Urothelium cell line (cell line): ENCODE results near the gene TRAF2.

Experiments used
- DNase-seq: peaks from one replicate; pipeline ENCODE4 v3.0.0; 2011; ENCODE audit warnings: low spot score, mixed read lengths
- FAIRE-seq: peaks from 2 replicates; lab custom pipeline; 2011; peaks lifted over from hg19 to GRCh38; lab: Jason Lieb, UNC

Gene TRAF2

DNA sequence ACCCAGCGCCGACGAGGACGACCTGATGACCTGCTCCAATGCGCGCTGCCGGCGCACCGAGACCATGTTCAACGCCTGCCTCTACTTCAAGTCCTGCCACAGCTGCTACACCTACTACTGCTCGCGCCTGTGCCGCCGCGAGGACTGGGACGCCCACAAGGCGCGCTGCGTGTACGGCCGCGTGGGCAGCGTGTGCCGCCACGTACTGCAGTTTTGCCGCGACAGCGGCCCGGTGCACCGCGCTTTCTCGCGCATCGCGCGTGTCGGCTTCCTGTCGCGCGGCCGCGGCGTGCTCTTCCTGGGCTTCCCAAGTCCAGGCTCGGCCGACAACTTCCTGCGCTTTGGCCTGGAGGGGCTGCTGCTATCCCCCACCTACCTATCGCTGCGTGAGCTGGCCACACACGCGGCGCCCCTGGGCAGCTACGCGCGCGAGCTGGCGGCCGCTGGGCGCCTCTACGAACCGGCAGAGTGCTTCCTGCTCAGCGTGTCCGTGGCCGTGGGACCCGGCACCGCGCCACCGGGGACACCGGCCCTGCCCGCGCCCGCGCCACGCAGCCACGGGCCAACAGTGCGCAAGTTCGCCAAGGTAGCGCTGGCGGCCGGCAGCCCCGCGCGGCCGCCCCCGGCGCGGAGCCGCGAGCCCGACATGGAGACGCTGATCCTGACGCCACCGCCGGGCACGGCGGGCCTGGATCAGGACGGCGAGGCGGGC, 39.8 kb upstream of the TRAF2 start:
- no peak for FAIRE-seq
- no peak for DNase-seq

DNA sequence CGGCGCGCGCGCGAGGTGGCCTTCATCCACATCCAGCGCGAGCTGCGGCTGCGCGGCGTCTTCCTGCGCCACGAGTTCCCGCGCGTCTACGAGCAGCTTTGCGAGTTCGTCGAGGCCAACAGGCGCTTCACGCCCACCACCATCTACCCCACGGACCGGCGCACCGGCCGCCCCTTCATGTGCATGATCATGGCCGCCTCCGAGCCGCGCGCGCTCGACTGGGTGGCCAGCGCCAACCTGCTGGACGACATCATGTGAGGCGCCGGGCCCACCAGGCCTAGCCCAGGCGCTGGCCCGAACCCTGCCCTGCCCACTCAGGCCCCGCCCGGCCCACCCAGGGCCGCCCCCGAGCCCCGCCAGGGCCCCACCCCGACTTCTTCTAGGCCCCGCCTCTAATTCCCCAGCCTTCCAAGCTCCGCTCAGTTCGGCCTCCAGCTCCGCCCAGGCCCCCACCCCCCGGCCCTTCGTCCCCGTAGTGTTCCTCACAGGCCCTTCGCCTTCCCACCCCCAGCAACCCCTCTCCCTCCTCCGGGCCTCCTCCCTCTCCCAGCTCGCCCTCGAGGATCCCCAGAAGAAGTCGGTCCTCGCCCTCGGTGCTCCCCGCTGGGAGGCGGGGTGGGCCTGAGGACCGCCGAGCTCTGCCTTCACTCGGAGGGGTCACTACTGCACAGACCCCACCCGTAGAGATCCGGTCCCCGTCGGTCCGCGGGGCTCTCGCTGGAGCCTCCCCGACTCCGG, 39.1 kb upstream of the TRAF2 start:
- no peak for FAIRE-seq
- DNase-seq = peak; percentile 75

DNA sequence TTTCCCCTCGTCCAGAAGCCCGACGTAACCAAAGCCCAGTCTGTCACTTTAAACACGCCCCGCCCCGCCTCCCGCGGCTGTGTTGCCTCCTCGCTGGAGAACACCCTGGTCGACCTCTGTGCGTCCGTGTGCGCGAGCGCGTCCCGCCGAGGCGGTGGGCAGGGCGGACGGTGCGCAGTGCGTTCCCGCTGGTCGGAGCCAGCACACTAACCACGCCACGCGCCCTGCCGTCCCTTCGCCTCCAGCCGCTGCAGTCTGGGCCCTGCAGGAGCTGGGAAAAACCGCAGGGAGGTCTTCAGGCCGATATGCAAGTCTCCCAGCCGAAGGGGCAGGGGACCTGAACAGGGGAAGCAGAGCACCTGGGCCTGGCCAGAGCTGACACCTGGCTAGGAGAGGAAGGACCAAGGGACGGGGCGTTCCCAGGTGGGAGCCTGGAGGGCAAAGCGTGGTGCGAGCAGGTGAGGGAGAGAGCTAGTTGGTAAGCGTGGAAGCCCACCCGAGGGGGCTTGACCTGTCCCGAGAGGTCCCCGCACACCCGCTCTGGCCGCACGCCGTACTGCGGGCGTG, 38.4 kb upstream of the TRAF2 start:
- peak; percentile 91 for FAIRE-seq

DNA sequence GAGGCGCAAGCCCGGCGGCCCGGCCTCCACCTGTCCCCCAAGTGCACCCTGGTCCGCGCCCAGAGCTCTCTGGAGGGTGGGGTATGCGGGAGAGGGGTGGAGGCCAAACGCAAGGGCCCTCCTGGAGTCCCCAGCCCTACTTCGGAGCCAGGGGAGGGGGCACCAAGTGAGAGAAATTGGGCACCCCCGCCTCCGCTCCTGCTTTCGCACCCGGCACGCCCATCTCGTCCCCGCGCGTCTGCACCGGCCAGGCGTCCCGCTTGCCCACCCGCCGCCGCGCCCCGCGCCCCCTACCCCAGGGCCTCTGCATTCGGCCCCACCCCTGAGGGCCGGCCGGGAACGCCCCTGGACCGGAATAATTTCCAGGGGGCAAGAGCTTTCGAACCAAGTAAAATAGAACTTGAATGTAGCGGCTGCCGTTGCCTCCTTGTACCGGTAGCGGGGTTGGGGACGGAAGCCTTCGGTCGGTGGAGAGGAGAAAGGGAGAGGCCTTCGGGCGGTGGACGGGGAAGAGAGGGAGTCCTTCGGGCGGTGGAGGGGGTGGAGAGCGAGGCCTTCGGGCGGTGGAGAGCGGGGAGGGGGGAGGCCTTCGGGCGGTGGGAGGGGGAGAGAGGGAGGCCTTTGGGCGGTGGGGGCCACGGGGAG, 37.8 kb upstream of the TRAF2 start:
- FAIRE-seq = no peak
- DNase-seq = peak; percentile 66

More for the DNA sequence above, 38.4 kb upstream of the TRAF2 start:
- peak; percentile 76 for DNase-seq

DNA sequence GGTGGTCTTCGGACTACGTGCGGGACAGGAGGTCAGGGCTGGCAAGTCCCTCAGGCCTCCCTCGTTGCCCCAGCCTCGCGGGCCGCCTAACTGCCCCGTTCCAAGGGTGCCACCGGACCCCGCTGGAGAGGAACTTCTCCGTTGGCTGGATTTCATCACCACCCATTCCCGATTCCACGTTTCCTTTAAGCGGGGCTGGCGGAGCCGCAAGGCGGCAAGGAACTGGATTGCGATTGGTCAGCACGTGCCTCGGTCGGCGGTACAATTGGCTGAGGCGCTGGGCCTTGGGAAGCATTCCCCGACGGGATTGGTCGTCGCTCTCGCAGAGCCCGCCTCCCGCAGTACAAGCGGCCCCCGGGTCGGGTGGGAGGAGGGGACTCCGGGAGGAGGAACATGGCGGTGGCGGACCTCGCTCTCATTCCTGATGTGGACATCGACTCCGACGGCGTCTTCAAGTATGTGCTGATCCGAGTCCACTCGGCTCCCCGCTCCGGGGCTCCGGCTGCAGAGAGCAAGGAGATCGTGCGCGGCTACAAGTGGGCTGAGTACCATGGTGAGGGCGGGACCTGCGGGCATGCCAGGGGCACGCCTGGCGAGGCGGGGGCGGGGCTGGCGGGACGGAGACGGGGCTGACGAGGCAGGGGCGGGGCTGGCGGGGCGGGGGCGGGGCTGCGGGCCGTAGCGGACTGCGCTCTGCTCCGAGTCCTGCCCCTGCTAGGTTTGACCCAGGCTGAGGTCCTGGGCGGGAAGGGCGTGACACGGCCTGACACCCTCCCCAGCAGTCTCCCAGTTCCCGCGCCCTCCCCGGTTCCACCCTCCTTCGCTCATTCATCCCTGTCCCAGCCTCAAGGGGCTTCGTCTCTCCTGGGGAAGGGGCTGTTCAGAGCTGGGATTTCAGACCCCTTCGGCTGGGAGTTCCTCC, 37.0 kb upstream of the TRAF2 start, which contains the start of gene PHPT1:
Gene PHPT1 (plus strand): TSS at position 372 of the 922 bp plus-strand sequence. CDS start 22 bp downstream, at position 394.
- FAIRE-seq = peak; percentile 94

DNA sequence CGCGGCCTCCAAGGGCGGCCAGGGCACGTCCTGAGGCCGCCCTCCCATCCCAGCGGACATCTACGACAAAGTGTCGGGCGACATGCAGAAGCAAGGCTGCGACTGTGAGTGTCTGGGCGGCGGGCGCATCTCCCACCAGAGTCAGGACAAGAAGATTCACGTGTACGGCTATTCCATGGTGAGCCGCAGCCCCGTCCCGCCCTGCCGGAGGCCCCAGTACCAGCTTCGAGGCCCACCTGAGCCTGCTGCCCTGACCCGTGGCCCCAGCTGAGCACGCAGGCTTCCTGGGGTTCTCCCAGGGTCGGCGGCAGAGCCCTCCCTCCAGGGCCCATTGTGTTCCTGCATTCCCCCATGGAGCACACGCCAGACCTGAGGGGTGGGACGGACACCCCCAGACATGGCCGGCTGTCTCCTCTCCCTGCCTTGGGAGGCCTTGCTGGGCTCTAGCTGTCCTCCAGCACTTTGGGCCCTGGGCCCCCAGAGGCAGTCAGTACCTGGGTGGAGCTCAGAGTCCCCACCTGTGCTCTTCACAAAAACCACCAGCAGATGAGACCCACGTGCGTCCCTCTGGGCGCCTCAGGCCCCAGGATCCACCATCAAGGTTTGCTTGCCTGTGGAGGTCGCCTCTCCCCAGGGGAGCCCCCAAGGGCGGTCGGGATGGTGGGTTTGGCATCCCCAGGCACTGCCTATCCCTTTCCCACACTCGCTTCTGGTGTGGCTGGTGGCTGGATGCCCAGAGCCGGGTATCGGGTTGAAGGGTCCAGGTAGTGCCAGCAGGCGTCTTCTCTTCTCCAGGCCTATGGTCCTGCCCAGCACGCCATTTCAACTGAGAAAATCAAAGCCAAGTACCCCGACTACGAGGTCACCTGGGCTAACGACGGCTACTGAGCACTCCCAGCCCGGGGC, 36.1 kb upstream of the TRAF2 start:
- peak; percentile 19 for DNase-seq
- FAIRE-seq = no peak

More for the DNA sequence above, 37.0 kb upstream of the TRAF2 start, which contains the start of gene PHPT1:
- peak; percentile 99 for DNase-seq

DNA sequence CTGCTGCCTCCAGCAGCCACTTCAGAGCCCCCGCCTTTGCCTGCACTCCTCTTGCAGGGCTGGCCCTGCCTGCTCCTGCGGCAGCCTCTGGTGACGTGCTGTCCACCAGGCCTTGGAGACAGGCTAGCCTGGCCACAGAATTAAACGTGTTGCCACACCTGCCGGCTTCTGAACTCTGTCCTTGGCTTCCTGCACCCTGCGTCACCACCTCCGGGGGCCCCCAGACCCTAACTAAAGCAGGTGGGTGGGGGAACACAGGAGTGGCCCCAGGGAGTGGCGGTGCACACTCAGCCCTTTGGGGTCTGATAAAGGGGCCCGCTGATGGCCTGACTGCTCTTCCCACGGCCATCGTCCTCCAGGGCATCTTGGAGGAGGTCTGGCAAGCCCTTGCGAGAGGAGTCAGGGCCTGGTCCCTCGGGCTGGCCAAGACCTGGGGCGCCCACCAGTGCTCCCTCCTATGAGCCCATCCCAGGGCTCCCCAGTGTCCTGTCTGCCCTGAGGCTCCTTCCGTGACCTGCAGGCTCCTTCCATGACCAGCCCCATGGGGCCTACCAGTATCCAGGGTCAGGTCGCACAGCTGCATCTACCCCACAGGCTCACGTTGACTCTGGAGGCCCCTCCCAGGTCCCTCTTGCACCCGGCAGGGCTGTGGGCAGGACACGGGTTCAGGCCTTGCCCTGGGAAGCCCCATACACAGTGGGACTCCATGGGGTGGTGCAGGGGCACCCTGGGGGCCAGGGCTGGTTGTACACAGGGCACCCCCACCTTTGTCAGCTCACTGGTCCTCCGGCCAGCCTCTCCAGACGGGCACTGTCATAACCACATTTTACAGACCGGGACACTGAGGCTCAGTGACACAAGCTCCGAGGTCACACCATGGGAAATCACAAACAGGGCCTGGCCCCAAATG, 35.2 kb upstream of the TRAF2 start:
- DNase-seq (no peak), FAIRE-seq (no peak)

DNA sequence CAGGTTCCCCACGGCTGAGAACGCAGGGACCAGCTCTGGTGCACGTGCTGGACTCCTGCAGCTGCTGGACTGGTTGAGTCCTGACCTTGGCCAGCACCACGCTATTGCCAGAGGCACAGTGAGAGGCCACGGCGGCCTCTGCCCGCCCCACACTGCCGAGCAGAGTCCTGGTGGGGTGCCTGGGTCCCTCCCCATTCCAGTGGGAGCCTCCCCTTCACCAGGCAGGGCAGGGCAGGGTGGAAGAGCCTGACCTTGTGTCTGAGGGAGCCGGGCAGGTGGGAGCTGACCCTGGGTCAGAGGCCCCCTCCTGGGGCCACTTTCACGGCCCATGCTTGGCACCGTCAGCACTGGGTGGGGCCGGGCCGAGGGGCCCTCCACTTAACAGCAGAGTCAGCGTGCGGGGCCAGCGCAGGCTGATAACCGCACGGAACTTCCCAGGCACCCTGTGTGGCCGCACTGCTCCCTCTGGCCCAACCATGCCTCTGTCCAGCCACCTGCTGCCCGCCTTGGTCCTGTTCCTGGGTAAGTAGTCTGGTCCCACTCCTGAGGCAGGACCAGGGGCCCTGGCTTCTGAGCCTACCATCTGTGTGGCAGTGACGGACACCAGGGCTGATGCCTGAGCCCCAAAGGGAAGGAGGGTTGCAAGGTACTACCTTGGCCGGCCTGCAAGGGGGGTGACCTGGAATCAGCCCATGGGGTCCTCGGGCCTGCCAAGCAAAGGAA, 34.2 kb upstream of the TRAF2 start, which contains the start of gene MAMDC4:
Gene MAMDC4 (plus strand): TSS at position 406 of the 723 bp plus-strand sequence. CDS start 71 bp downstream, at position 477.
- FAIRE-seq (no peak), DNase-seq (no peak)

DNA sequence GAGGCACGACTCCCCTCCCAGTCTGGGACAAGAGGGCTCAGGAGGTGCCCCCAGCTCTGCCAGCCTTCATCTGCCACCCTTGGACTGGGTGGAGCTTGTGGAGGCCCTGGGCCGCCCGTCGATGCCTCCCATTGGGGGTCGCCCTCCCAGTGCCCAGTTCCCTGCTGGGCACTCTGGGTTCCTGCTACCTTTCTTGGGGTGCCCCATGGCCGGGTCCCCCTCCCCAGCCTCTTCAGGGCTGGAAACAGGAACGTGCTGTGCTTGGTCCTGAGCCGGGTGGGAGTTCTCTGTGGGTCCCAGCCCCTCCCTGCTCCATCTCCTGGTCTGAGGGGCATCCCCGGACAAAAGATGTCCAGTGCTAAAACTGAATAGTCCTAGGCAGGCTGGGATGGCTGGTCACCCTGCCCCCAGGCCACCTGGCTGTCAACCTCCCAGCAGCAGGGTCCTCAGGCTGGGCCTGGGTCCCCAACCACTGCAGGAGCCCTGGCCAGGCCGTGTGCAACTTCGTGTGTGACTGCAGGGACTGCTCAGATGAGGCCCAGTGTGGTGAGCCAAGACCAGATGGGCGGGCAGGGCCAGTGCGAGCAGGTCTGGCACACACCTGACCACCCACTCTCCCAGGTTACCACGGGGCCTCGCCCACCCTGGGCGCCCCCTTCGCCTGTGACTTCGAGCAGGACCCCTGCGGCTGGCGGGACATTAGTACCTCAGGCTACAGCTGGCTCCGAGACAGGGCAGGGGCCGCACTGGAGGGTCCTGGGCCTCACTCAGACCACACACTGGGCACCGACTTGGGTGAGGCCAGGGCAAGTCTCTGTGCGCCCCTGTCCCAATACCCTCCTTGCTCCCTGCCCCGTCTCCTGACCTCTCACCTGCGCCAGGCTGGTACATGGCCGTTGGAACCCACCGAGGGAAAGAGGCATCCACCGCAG, 33.4 kb upstream of the TRAF2 start:
- DNase-seq = no peak
- no peak for FAIRE-seq

DNA sequence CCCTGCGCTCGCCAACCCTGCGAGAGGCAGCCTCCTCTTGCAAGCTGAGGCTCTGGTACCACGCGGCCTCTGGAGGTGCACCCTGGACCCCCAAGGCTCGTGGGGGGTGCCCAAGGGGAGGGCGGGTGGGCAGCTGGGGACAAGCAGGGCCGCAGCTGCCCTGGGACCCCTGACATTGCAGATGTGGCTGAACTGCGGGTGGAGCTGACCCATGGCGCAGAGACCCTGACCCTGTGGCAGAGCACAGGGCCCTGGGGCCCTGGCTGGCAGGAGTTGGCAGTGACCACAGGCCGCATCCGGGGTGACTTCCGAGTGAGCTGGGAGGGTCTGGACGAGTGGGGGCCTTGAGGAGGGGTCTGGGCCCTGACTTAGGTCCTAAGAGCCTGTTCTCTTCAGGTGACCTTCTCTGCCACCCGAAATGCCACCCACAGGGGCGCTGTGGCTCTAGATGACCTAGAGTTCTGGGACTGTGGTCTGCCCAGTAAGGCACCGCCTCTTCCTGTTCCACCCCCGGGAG, 32.7 kb upstream of the TRAF2 start:
- no peak for DNase-seq
- FAIRE-seq = no peak

DNA sequence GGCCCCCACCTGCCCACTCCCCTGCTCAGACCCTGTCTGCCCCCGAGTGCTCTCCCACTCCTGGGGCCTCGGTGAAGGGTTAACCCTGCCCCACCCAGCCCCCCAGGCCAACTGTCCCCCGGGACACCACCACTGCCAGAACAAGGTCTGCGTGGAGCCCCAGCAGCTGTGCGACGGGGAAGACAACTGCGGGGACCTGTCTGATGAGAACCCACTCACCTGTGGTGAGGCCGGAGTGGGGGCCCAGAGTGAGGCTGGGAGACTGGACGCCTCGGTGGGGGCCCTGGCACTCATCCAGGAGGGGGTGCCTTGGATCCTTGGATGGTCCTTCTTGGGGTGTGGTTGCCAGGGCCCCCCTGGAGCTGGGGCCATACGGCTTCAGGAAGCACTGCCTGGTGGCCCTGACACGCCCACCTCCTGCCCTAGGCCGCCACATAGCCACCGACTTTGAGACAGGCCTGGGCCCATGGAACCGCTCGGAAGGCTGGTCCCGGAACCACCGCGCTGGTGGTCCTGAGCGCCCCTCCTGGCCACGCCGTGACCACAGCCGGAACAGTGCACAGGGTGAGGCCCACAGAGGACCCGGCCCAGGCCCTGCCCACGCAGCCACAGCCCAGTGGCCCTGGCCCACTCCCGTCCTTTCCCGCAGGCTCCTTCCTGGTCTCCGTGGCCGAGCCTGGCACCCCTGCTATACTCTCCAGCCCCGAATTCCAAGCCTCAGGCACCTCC, 32.0 kb upstream of the TRAF2 start:
- no peak for FAIRE-seq
- no peak for DNase-seq

DNA sequence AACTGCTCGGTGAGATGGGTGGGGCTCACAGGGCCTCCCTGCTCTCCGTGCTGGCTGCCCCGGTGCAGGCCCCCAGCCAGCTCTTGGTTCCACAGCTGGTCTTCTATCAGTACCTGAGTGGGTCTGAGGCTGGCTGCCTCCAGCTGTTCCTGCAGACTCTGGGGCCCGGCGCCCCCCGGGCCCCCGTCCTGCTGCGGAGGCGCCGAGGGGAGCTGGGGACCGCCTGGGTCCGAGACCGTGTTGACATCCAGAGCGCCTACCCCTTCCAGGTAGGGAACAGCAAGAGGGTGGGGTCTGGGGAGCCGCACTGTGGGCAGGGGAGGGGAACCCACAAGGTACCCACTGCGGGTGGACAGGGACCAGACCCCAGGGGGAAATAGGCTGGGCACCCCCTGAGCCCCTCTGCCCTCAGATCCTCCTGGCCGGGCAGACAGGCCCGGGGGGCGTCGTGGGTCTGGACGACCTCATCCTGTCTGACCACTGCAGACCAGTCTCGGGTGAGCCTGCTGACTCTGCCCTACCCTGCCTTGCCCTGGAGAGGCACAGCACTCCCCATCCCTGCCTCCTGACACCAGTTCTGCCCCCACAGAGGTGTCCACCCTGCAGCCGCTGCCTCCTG, 31.4 kb upstream of the TRAF2 start:
- FAIRE-seq = no peak
- no peak for DNase-seq

DNA sequence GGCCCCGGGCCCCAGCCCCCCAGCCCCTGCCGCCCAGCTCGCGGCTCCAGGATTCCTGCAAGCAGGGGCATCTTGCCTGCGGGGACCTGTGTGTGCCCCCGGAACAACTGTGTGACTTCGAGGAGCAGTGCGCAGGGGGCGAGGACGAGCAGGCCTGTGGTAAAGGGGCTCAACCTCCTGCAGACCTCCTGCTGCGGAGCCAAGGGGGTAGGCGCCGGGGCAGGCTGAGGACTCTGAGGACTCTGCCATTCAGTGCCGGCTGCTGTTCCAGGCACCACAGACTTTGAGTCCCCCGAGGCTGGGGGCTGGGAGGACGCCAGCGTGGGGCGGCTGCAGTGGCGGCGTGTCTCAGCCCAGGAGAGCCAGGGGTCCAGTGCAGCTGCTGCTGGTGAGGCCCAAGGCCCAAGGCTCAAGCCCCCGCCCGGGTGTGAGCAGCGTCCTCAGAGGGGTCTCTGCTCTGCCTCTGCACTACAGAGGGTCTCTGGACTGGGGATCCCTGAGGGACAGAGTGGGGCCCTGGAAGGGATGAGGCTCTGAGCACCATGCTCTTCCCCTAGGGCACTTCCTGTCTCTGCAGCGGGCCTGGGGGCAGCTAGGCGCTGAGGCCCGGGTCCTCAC, 30.7 kb upstream of the TRAF2 start:
- FAIRE-seq = no peak
- DNase-seq = no peak

DNA sequence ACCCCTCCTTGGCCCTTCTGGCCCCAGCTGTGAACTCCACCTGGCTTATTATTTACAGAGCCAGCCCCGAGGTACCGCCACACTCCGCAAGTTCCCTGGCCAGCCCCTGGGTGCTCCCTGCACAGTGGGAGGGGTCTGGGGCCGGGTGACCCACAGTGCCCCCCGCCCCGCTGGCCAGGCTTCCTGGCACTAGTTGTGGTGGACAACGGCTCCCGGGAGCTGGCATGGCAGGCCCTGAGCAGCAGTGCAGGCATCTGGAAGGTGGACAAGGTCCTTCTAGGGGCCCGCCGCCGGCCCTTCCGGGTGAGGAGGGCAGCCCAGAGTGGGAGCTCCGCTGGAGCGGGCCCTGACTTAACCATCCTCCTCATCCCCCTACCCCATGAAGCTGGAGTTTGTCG, 30.2 kb upstream of the TRAF2 start:
- FAIRE-seq (no peak), DNase-seq (no peak)
